ENCODE data around the gene MORN2.

MORN2 gene
- total RNA-seq = 0.31 to 1.9 reads per million in 2 donors

GRCh38 chr2:38875576-38876367 is at the start of gene MORN2, which contains the start of gene DHX57:
Gene MORN2 (plus strand): TSS chr2:38875976.
Gene DHX57 (minus strand): TSS chr2:38875934. CDS start chr2:38868405, 7,529 bp downstream.
- peak; percentile 49 to 82 (median 72) for DNase-seq

GRCh38 chr2:38827539-38828145 is 48.1 kb upstream of the MORN2 start:
- peak in 1 of 5 experiments; percentile 3 for DNase-seq

GRCh38 chr2:38828460-38828859 is 47.3 kb upstream of the MORN2 start:
- DNase-seq = no peak

- no peak for DNase-seq
Measured at GRCh38 chr2:38829971-38830370, 45.8 kb upstream of the MORN2 start.

GRCh38 chr2:38830526-38831159 is 45.1 kb upstream of the MORN2 start:
- no peak for DNase-seq

- DNase-seq = peak in 1 of 5 experiments; percentile 23
Measured at GRCh38 chr2:38835015-38835601, 40.7 kb upstream of the MORN2 start.

GRCh38 chr2:38835990-38836389 is 39.8 kb upstream of the MORN2 start:
- no peak for DNase-seq

- no peak for DNase-seq
Measured at GRCh38 chr2:38836791-38837190, 39.0 kb upstream of the MORN2 start.

- DNase-seq = peak in 1 of 5 experiments; percentile 13
Measured at GRCh38 chr2:38850045-38850444, 25.7 kb upstream of the MORN2 start.

- no peak for DNase-seq
Measured at GRCh38 chr2:38856165-38856564, 19.6 kb upstream of the MORN2 start.

- no peak for DNase-seq
Measured at GRCh38 chr2:38862476-38862875, 13.3 kb upstream of the MORN2 start.

GRCh38 chr2:38863061-38863695 is 12.6 kb upstream of the MORN2 start:
- peak in 1 of 5 experiments; percentile 59 for DNase-seq

- DNase-seq = peak in 1 of 5 experiments; percentile 14
Measured at GRCh38 chr2:38866773-38867443, 8.9 kb upstream of the MORN2 start.

GRCh38 chr2:38871432-38871831 is 4.3 kb upstream of the MORN2 start:
- no peak for DNase-seq

GRCh38 chr2:38873763-38874162 is 2.0 kb upstream of the MORN2 start:
- DNase-seq = no peak

- DNase-seq = no peak
Measured at GRCh38 chr2:38875227-38875575, 575 bp upstream of the MORN2 start.

GRCh38 chr2:38876407-38876806 is 631 bp downstream of the MORN2 start:
- DNase-seq = no peak

GRCh38 chr2:38886063-38886462 is 10.3 kb downstream of the MORN2 start:
- no peak for DNase-seq

- no peak for DNase-seq
Measured at GRCh38 chr2:38887347-38887746, 11.6 kb downstream of the MORN2 start.

- no peak for DNase-seq
Measured at GRCh38 chr2:38887902-38888554, 12.3 kb downstream of the MORN2 start.

- no peak for DNase-seq
Measured at GRCh38 chr2:38889045-38889444, 13.3 kb downstream of the MORN2 start.

- no peak for DNase-seq
Measured at GRCh38 chr2:38889575-38889974, 13.8 kb downstream of the MORN2 start, which contains the start of gene ARHGEF33. Gene ARHGEF33 (plus strand): TSS chr2:38889875. CDS start chr2:38919448, 29,573 bp downstream.
